ENCODE measurements around the gene MICALL2.

GRCh38 chr7:1413936-1414639, 45.2 kb downstream of the MICALL2 start:
- TF ChIP-seq CTCF (IDR thresholded peaks at IDR 0.05) (no peak), POLR2A (IDR thresholded peaks at IDR 0.05; ENCODE audit: low read depth) (no peak)
